Measurements from ENCODE around the gene CYLD.

DNA sequence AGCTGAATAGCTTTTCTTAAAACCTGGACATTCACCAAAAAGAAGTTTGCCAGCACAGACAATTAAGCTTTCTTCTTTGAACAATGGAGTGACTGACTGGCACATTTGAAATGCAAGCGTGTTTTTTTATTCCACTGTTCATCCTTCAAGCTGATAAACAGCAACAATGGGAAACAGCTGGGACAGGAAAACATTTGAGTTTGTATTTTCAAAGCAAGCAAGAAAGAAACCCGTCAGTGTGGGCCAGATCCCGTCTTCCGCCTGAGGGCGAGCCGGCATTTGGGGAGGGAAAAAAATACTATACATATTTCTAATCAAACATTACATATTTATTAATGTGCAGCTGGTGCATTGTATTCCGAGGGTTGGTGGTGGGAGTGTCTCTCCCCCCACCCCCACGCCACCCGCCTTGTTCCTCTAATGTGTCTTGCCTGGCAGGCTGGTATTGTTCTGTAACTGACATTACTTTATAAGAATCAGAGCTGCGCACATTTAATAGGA lies 94.3 kb downstream of the CYLD start:
- TF ChIP-seq, protein P1, sequence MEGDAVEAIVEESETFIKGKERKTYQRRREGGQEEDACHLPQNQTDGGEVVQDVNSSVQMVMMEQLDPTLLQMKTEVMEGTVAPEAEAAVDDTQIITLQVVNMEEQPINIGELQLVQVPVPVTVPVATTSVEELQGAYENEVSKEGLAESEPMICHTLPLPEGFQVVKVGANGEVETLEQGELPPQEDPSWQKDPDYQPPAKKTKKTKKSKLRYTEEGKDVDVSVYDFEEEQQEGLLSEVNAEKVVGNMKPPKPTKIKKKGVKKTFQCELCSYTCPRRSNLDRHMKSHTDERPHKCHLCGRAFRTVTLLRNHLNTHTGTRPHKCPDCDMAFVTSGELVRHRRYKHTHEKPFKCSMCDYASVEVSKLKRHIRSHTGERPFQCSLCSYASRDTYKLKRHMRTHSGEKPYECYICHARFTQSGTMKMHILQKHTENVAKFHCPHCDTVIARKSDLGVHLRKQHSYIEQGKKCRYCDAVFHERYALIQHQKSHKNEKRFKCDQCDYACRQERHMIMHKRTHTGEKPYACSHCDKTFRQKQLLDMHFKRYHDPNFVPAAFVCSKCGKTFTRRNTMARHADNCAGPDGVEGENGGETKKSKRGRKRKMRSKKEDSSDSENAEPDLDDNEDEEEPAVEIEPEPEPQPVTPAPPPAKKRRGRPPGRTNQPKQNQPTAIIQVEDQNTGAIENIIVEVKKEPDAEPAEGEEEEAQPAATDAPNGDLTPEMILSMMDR (conservative IDR thresholded peaks at IDR 0.05; ENCODE audit: low read depth, low read length) = no peak
- TF ChIP-seq POLR2A (IDR thresholded peaks at IDR 0.05; ENCODE audit: low read depth, low read length) (no peak), MAZ (IDR thresholded peaks at IDR 0.05; ENCODE audit: borderline replicate concordance, low read depth, low read length) (no peak), CEBPB (IDR thresholded peaks at IDR 0.05; ENCODE audit: low read depth, low read length) (no peak), CHD1 (IDR thresholded peaks at IDR 0.05; ENCODE audit: low read depth, low read length) (no peak), SMC3 (IDR thresholded peaks at IDR 0.05; ENCODE audit: low read depth, low read length) (no peak), FOS (IDR thresholded peaks at IDR 0.05; ENCODE audit: low read depth, low read length) (no peak), BHLHE40 (IDR thresholded peaks at IDR 0.05; ENCODE audit: low read depth, low read length) (no peak), NFE2L2 (IDR thresholded peaks at IDR 0.05; ENCODE audit: low read depth, low read length) (no peak), RAD21 (IDR thresholded peaks at IDR 0.05; ENCODE audit: low read length) (no peak), MXI1 (IDR thresholded peaks at IDR 0.05; ENCODE audit: borderline replicate concordance, low read depth, low read length) (no peak)
- TF ChIP-seq, protein P2, sequence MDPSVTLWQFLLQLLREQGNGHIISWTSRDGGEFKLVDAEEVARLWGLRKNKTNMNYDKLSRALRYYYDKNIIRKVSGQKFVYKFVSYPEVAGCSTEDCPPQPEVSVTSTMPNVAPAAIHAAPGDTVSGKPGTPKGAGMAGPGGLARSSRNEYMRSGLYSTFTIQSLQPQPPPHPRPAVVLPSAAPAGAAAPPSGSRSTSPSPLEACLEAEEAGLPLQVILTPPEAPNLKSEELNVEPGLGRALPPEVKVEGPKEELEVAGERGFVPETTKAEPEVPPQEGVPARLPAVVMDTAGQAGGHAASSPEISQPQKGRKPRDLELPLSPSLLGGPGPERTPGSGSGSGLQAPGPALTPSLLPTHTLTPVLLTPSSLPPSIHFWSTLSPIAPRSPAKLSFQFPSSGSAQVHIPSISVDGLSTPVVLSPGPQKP (IDR thresholded peaks at IDR 0.05; ENCODE audit: borderline replicate concordance, low read depth, low read length) = no peak
- TF ChIP-seq, protein P3, sequence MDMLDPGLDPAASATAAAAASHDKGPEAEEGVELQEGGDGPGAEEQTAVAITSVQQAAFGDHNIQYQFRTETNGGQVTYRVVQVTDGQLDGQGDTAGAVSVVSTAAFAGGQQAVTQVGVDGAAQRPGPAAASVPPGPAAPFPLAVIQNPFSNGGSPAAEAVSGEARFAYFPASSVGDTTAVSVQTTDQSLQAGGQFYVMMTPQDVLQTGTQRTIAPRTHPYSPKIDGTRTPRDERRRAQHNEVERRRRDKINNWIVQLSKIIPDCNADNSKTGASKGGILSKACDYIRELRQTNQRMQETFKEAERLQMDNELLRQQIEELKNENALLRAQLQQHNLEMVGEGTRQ (IDR thresholded peaks at IDR 0.05; ENCODE audit: low read depth, low read length) = no peak

All from IMR-90 (cell line).